ENCODE results near the gene DEFB118. TPM values are rescaled to one million over a fixed set of nuclear protein-coding genes. Genes with fewer than 3 reads are reported as not detected.
"Not testable (repeated sequence)": the region's sequence is repeated elsewhere in the genome, so short reads cannot be mapped to it uniquely, and the experiment has no call there.

Gene DEFB118, protein sequence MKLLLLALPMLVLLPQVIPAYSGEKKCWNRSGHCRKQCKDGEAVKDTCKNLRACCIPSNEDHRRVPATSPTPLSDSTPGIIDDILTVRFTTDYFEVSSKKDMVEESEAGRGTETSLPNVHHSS
- total RNA-seq (ENCODE audit: insufficient read depth, low replicate concordance): not detected

DNA sequence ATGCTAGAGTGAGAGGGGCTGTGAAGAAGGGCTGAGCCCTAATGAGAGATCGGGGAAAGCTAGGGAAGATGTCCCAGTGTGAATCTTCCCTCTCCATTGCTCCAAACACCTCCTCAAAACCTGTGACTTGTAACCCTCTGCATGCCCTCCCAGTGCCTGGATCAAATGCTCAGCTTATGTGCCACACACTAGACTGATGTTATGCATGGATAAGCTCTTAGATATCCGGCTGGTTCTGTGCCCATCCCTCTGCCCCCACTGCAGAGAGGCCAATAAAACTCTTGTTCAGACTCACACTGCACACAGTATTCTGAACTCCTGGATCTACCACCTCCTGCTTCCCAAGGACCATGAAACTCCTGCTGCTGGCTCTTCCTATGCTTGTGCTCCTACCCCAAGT lies at the start of gene DEFB118:
TSS of gene DEFB118 (plus strand) at position 301 of the 400 bp plus-strand sequence. CDS start at position 351, 50 bp downstream.
- no peak for DNase-seq (ENCODE audit: low spot score)

DNA sequence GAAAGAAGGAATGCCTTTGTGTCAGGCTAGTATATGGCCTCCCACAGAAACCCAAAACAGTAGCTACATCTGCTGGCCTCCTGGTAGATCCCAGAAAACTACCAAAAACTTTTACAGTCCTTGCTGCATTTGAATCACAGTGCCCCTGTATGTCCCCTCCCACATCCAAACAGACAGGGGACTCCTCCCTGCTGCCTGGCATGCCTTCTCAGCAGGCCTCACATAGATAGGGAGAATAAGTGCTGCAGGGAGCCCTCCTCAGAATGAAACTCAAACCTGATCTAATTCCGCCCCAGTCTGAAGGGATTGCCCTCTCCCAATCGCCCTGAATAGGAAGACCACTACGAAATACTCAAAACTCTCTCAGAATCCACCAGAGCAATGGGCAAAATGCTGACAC lies 45.9 kb upstream of the DEFB118 start:
- no peak for DNase-seq (ENCODE audit: low spot score)

DNA sequence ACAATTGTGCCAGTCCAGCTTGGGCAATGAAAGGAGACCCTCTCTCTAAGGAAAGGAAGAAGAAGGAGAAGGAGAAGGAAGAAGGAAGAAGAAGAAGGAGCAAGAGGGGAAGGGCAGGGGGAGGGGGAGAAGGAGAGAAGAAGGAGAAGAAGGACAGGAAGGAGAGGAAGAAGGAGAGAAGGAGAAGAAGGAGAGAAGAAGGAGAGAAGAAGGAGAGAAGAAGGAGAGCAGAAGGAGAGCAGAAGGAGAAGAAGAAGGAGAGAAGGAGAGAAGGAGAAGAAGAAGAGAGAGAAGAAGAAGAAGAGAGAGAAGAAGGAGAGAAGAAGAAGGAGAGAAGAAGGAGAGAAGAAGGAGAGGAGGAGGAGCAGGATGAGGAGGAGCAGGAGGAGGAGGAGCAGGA lies 37.5 kb upstream of the DEFB118 start:
- DNase-seq (ENCODE audit: low spot score): no peak

DNA sequence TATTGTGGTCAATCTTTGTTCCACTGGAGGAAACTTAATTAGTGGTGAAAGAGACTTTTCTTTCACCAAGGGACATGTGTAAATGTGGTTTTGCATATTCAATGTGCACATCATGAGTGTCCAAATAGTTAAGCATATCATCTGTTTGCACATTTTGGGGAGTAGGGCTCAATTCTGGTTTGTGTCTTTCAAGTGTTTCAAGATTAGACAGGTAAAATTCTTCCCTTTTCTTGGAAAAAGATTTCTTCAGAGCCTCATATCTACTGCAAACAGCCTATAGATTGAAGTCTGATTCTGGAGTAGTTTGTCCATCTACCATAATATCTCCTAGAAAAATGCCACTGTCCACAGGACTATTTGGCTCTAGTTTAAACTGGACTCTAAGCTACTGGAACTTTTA lies 26.9 kb upstream of the DEFB118 start:
- no peak for DNase-seq (ENCODE audit: low spot score)

DNA sequence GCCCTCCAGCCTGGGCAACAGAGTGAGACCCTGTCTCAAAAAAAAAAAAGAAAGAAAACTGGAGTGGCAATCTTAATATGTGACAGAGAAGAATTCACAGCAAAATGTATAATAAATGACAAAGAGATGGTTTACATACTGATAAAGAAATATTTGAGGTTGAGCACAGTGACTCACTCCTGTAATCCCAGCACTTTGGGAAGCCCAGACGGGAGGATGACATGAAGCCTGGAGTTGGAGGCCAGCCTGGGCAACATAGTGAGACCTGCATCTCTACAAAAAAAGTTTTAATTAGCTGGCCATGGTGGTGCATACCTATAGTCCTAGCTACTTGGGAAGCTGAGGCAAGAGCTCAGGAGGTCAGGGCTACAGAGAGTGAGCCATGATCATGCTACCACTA lies 12.4 kb upstream of the DEFB118 start:
- no peak for DNase-seq (ENCODE audit: low spot score)

DNA sequence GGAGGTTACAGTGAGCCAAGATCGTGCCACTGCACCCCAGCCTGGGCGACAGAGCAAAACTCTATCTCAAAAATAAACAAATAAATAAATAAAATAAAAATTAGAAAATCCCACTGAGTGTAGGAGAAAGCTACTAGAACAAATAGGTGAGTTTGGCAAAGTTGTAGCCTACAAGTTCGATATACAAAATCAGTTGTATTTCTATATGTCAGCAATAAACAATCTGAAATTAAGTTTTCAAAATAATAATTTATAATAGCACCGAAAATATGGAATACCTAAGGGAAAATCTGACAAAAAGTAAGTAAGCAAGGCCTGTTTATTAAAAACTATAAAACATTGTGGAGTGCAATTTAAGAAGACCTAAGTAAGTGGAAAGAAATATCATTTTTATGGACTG lies 5.1 kb upstream of the DEFB118 start:
- no peak for DNase-seq (ENCODE audit: low spot score)

DNA sequence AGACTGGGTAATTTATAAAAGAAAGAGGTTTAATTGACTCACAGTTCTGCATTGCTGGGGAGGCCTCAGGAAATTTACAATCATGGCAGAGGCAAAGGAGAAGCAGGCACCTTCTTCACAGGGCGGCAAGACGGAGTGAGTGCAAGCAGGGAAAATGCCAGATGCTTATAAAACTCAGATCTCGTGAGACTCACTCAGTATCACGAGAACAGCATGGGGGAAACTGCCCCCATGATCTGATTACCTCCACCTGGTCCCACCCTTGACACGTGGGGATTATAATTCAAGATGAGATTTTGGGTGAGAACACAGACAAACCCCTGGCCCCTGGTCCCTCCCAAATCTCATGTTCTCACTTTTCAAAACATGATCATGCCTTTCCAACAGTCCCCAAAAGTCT lies 4.1 kb upstream of the DEFB118 start:
- not testable (repeated sequence) for DNase-seq (ENCODE audit: low spot score)

DNA sequence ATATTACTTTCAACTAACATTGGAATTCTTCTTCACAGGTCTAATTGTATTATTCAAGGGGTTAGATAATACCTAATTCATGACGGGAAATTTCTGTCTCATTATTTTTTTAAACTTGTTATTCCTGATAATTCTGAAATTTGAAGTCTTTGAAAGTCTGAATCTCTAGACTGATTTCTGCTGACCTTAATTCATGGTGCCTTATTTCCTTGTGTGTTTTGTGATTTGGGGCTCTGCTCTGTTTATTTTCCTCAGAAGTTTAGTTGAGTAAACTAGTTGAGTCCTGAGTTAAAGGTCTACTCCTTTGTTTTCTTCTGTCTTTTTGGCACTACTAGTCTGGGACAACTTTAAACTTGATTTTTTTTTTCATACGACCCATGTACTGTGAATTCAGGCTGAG lies 5.9 kb downstream of the DEFB118 start:
- no peak for DNase-seq (ENCODE audit: low spot score)

DNA sequence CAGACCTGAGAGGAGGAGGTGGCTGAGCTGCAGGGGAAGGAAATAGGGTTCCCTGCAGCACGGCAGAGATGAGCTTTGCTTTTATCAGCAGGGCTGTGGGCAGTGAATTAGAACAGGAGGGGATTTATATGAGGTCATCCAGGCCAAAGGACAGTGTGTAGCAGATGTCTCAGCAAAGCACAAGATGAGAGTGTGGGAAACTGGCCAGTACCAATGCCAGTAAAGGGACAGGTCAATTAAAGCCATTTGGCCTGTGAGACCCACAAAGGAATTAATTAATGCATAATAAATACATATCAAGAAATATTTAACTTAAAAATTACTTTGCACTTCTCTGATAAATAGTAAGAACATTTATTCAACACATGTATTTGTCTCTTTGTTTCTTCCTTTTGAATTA lies 22.1 kb downstream of the DEFB118 start, which contains the start of gene DEFB119:
TSS of gene DEFB119 (minus strand) at position 101 of the 400 bp plus-strand sequence. CDS start 107 bp downstream, outside the sequence.
- DNase-seq (ENCODE audit: low spot score): no peak

DNA sequence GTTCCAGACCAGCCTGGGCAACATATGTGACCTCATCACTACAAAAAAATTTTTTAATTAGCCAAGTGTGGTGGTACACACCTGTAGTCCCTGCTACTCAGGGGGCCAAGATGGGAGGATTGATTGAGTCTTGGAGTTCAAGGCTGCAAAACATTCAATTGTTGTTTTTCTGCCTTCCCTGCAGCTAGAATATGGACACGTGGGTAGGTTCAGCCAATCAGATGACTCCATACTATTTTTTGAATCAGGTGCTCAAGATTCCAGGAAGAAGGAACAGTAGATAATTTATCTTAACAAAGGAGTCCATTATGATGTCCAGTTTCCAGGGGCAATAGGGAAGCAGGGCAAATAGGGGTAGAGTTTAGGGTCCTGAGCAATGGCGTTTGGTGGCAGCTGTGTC lies 24.4 kb downstream of the DEFB118 start:
- DNase-seq (ENCODE audit: low spot score): no peak

DNA sequence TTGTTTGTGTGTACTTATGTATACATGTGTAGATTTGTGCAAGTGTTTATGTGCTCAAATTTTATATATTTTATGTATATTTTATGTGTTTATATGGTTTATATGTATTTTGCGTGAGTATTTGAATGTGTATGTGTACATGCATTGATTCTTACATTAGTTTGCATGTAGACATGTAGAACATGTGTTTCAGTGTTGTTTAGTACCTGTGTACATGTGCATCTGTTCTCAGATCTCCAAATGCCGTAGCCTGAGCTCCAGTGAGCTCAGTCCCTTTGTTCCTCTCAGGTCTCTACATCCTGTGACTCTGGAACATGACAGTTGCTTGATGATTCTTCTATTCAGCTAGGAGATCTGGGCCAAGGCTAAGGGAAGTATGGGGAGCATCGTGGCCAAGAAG lies 26.5 kb downstream of the DEFB118 start:
- no peak for DNase-seq (ENCODE audit: low spot score)

DNA sequence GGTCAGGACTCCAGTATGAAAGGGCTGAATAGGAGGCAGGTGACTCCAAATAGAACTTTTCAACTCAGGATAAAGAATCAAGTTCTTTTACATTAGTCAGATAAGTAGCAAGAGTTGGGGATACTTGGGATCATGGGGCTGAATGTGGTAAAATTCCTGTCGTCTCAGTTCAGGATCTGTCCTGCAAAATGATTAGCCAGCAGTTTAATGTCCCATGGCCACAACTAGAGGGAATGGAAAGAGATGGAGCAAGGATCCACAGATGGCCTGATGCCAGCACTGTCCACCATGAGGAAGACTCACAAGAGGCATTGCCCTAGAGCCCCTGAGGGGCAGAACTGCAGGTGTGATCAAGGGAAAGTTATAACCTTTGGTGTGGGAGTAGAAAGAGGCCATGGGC lies 35.5 kb downstream of the DEFB118 start:
- DNase-seq (ENCODE audit: low spot score): no peak

DNA sequence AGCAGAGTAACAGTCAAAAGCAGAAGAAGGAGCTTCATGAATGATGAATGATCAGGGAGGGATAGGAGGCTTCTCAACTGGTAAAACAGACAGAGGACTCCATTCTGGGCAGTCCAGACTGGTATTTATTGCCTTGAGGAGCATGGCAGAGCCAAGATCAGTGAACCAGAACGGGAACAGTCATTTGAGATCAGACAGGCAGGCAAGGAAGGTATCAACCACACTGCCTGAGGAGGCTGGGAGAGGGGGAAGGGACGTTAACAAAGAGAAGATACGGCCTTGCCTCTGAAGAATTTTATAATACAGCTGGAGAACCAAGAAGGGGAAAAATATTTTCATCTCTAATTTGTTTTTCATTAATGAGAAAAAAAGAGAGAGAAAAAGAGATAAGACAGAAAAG lies 37.7 kb downstream of the DEFB118 start, which contains the start of gene DEFB121:
TSS of gene DEFB121 (minus strand) at position 101 of the 400 bp plus-strand sequence. CDS start at position 38, 63 bp downstream.
- DNase-seq (ENCODE audit: low spot score): no peak

DNA sequence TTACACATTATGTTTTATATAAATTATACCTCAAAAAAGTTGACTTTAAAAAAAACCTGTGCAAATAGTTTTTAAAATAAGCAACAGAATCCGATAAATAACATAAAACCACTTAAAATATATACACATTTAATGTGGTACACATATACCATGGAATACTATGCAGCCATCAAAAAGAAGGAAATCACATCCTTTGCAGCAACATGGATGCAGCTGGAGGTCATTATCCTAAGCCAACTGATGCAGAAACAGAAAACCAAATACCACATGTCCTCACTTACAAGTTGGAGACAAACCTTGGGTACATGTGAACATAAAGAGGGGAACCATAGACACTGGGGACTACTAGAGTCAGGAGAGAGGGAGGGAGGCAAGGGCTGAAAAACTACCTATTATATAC lies 41.6 kb downstream of the DEFB118 start:
- DNase-seq (ENCODE audit: low spot score): no peak

DNA sequence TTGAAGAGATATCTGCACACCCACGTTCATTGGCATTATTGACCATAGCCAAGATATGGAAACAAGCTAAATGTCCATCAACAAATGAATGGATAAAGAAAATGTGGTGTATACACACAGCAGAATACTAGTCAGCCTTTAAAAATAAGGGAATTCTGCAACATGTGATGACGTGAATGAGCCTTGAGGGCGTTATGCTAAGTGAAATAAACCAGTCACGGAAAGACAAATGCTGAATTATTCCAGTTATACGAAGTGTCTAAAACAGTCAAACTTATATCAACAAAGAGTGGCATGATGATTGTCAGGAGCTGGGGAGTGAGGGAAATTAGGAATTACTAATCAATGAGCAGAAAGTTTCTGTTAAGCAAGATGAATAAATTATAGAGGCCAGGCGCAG lies 46.0 kb downstream of the DEFB118 start:
- no peak for DNase-seq (ENCODE audit: low spot score)

DNA sequence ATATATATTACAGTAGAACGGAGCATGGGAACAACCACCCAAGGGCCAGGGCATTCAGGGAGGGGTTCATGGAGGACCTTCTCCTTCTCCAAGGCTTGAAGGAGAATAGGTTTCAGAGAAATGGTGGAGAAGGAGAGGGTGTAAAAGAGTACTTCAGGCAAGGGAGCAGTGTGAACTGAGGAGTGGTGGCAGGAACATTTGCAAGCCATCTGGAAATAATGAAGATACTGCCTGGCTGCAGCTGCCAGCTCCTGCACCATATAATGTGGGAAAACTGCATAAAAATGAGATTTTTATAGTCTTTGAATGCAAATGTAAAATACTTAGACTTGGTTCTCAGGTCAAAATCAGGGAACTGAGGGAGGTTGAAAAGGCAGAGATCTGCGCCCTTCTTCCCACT lies 47.3 kb downstream of the DEFB118 start:
- no peak for DNase-seq (ENCODE audit: low spot score)

DNA sequence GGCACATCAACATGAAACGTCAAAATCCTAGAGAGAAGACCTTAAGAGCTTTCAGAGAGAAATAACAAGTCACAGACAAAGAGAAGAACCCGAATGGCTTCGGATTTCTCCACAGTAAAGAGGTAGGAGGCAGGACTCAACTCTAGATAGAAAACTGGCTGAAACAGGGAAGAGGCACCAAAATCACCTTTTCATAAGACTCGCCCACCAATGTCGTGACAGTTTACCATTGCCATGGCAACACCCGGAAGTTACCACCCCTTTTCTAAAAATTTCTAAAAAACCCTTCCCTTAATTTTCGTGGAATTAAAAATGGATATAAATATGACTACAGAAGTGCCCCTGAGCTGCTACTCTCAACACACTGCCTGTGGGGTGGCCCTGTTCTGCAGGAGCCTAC lies 49.9 kb downstream of the DEFB118 start:
- no peak for DNase-seq (ENCODE audit: low spot score)

Other genes starting within 250 kb of the DEFB118 start
- gene DEFB115, start 110.9 kb upstream of the DEFB118 start, total RNA-seq (ENCODE audit: insufficient read depth, low replicate concordance): not detected
- not detected for gene DEFB116, start 60.0 kb upstream of the DEFB118 start, total RNA-seq (ENCODE audit: insufficient read depth, low replicate concordance)
- gene DEFB119, start 22.0 kb downstream of the DEFB118 start, total RNA-seq (ENCODE audit: insufficient read depth, low replicate concordance): not detected
- gene DEFB121, start 37.6 kb downstream of the DEFB118 start, total RNA-seq (ENCODE audit: insufficient read depth, low replicate concordance): not detected
- gene DEFB123, start 72.0 kb downstream of the DEFB118 start, total RNA-seq (ENCODE audit: insufficient read depth, low replicate concordance): not detected
- not detected for gene DEFB124, start 106.5 kb downstream of the DEFB118 start, total RNA-seq (ENCODE audit: insufficient read depth, low replicate concordance)
- gene REM1, start 106.7 kb downstream of the DEFB118 start, total RNA-seq (ENCODE audit: insufficient read depth, low replicate concordance): not detected
- gene HM13, start 145.8 kb downstream of the DEFB118 start, total RNA-seq (ENCODE audit: insufficient read depth, low replicate concordance): 42.1 TPM
- 224 TPM for gene ID1, start 236.7 kb downstream of the DEFB118 start, total RNA-seq (ENCODE audit: insufficient read depth, low replicate concordance)